Upper lobe of left lung (tissue), 4 donors: ENCODE data around the gene RGS7BP.

Source experiments
- CTCF ChIP-seq, 6 experiments: fragments of 450-650 bp in 4 of 6; fragments of 200-600 bp in 2 of 6; sonication (generic) in 2 of 6; IDR thresholded peaks; one replicate each; pipeline ENCODE4 v1.5.1; 2016 to 2019; ENCODE audit warnings: antibody characterized with exemption in 6 of 6
- EP300 ChIP-seq, 4 donors: sonication (generic); formaldehyde crosslinking; IDR thresholded peaks; one replicate each; pipeline ENCODE4 v1.5.1; 2017; ENCODE audit warnings: antibody characterized with exemption in 4 of 4, control low read depth in 2 of 4
- POLR2A ChIP-seq, 4 donors: fragments of 450-650 bp; IDR thresholded peaks; one replicate each; pipeline ENCODE4 v1.5.1; 2016 to 2017; ENCODE audit warnings: antibody characterized with exemption in 4 of 4, mild to moderate bottlenecking in 2 of 4
- POLR2AphosphoS5 ChIP-seq, 2 donors: sonication (generic); formaldehyde crosslinking; IDR thresholded peaks; one replicate each; pipeline ENCODE4 v1.5.1; 2017; ENCODE audit warnings: antibody characterized with exemption in 2 of 2

GRCh38 chr5:64489857-64490256 lies 16.0 kb upstream of the RGS7BP start:
- TF ChIP-seq CTCF (IDR thresholded peaks at IDR 0.05) (no peak), POLR2A (IDR thresholded peaks at IDR 0.05) (no peak), EP300 (IDR thresholded peaks at IDR 0.05) (no peak), POLR2AphosphoS5 (IDR thresholded peaks at IDR 0.05) (no peak)
